Activated T-helper 1 cell treated with Interleukin-2 at 50 U/mL for 16 hours (primary cell): ENCODE measurements around the gene DHX9.
"Not testable (repeated sequence)": the region's sequence is repeated elsewhere in the genome, so short reads cannot be mapped to it uniquely, and the experiment has no call there.

ENCODE experiments used
- DNase-seq: peaks from one replicate; pipeline ENCODE4 v3.0.0-alpha.2; 2020; ENCODE audit warnings: low read depth

The DHX9 gene

DNA sequence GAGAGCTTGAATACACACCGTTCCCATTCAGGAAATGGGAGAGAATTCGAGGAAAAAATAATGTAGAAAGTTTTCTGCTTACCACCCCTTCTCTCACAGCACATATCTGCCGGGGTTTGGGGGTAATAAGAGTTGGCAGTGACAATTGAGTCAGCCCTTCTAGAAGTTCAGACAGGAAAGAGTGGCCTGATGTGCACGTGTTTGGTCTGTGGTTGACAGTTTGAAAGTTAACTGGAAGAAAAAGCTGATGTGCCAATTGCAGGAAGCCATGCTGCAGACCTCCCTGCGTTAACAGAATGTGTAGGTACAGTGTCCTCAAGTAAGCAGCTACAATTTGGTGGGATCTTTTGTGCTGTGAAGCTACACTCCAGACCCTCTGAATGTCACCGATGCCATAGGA lies 50.9 kb downstream of the DHX9 start:
- DNase-seq = no peak

DNA sequence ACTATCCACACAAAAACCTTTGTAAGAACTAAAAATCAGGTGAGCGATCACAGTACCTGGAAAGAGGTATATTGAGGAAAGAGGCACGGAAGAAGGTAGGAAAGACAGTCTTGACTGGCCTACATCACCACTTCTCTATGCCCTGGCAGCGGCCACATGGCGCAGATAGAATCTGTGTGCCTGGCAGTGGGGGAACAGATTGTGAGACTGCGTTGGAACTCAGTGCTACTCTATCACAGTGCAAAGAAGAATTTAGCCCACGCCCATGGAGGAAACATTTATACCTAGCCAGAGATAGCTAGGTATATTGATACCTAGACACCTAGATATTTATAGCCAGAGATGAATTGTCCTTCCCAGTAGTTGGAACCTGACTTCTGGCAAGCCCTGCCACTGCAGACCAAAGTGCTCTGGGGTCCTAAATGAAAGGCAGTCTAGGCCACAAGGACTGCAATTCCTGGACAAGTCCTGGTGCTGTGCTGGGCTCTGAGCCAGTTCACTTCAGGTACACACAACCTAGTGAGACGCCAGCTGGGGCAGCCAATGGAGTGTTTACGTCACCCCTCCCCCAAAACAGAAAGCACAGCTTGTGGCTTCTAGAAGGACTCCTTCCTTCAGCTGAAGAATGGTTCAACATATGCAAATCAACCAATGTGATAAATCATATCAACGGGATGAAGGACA lies 51.9 kb downstream of the DHX9 start:
- no peak for DNase-seq

DNA sequence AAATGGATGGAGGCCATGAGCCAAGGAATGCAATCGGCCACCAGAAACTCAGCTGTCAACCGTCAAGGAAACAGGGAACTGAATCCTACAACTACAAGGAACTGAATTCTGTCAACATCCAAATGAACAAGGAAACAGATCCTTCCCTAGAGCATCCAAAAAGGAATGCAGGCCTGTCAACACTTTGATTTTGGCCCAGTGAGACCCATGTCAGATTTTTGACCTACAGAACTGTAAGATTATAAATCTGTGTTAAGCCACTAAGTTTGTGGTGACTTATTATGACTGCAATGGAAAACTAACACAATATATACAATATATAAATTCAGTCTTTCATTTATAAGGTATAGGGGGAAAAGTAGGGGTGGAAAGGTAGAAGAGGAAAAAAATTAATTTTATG lies 58.5 kb downstream of the DHX9 start:
- no peak for DNase-seq

DNA sequence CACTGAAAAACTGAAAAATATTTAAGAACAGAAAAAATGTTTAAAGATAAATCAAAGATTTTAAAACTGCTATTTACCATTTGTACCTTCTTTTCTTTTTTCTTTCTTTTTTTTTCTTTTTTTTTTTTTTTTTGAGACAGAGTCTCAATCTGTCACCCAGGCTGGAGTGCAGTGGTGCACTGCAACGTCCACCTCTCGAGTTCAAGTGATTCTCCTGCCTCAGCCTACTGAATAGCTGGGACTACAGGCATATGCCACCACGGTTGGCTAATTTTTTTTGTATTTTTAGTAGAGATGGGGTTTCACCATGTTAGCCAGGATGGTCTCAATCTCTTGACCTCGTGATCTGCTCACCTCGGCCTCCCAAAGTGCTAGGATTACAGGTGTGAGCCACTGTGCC lies 62.8 kb downstream of the DHX9 start:
- DNase-seq = not testable (repeated sequence)

DNA sequence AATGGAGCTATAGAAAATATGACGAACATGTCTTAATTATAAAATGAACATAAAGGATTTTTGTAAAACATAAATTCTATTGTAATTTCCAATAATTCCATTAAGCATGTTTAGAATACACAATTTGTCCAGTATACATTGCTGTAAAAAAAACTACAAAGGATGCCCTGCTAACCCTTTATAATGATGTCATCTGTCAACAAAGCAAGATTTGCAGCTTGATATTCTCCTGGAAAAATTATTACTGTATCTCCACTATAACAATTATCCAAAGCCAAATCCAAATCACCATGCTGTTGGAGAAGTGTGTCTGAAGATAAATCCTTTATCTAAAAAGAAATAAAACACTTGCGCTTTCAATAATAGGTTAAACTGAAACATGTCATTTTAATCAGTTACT lies 66.2 kb downstream of the DHX9 start:
- no peak for DNase-seq

DNA sequence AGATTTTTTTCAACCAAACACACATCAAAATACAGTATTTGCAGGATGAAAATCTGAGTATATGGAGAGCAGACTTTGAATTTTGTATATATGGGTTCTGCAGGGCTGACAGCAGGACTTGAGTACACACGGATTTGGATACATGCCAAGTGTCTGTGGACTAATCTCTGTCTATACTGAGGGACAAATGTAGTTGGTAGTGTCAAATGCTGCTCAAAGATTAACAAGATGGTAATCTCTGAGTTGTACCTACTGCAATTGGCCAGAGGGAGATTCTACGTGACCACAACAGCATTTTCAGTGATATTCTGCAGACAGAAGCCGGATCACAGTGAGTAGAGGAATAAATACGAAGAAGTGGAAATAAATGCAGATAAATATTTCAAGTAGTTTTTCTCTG lies 70.4 kb downstream of the DHX9 start:
- no peak for DNase-seq

DNA sequence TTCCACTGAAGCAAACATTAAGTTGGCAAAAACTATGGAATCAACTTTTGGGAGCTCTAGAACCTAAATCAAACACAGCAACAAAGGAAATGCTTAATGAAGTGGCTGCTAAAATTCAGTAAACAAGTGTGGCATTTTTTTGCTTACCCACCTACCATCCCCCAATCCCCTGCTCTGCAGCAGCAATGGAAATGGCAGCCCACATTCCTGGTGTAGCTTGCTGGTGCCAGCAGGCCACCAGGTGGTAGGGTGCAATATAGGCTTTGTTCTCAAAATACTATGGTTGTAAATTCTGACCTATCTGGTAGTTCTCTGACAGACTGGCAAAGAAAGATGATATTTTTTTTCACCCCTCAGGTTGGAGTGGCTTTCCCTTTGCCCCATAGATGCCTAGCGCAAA lies 71.0 kb downstream of the DHX9 start:
- DNase-seq = no peak

DNA sequence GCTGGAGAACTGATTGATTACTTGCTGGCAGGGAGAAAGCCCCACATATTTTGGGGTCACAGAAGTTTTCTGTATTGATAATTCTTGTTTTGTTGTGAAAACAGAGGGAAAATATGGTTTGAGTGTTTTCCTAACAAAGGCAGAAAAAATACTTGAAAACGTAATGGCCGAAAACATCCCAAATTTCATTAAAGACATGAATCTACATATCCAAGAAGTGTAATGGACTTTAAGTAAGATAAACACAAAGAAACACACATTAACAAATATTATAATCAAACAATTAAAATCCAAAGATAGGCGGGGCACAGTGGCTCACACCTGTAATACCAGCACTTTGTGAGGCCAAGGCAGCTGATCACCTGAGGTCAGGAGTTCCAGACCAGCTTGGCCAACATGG lies 74.3 kb downstream of the DHX9 start:
- no peak for DNase-seq

DNA sequence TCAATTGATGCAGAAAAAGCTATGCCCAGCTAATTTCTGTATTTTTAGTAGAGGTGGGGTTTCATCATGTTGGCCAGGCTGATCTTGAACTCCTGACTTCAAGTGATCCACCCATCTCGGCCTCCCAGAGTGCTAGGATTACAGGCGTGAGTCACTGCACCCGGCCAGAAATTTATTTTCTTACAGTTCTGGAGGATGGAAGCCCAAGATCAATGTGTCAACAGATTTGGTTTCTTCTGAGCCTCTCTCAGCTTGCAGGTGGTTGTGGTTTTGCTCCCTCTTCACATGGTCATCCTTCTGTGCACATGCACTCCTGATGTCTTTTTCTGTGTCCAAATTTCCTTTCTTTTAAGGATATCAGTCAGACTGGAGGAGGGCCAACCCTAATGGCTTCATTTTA lies 78.2 kb downstream of the DHX9 start:
- DNase-seq = no peak

DNA sequence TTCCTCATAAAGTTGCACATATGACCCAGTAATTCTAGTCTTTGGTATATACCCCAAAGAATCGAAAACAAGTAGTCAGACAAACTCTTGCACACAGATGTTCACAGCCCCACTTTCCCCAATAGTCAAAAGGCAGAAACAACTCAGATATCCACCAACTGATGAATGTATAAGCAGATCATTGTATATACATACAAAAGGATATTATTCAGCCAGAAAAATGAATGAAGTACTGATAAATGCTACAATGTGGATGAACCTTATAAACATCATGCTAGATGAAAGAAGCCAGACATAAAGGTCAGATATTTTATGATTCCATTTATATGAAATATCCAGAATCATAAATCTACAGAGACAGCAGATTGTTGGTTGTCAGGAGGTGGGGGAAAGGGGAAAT lies 86.5 kb downstream of the DHX9 start:
- no peak for DNase-seq

DNA sequence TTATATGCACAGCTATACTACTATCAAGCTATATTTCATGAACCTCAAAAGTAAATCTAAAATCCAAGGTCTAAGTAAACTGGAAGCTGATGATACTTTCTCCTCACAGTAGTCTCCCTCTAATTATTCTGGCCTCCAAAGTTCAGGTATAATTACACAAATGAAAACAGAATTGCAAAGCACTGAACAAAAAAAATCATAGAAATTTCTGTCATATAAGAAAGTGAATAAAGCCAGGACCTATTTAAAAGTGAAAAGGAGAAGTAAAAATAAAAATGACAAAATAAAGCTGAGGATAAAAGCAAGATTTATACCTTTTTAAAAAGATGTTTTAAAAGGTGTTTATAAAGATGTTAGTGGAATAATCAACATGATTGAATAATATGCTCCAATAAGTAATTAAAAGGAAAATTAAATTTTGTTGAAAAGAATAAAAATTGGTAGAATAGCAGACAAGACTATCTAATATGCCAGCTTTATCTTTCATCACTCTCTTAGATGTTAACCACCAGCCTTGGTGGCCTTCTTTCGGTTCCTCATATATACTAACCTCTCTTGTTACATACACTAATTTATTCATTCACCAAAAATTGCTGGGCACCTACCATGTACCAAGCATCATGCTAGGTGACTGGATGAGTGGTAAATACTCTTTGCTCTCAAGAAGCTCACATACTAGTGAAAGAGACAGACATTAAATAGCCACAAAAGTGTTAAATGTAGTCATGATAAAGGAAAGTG lies 88.7 kb downstream of the DHX9 start:
- DNase-seq = no peak

DNA sequence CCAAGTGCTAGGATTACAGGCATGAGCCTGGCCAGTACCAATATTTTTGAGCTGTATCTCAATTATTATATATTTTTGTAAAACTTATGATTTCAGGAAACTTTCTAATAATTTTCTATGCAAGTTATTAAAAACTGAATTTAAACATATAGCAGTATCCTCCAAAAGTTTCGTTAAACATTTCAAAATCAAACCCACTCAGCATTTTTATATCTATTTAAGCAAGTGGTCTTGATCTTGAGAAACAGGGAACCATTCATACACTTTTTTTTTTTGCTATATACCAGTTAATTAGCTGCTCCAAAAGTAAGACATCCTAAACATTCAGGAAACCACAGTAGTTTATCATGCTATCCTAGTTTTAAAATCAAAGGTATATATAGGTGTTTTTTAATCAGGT lies 91.8 kb downstream of the DHX9 start:
- DNase-seq = no peak

DNA sequence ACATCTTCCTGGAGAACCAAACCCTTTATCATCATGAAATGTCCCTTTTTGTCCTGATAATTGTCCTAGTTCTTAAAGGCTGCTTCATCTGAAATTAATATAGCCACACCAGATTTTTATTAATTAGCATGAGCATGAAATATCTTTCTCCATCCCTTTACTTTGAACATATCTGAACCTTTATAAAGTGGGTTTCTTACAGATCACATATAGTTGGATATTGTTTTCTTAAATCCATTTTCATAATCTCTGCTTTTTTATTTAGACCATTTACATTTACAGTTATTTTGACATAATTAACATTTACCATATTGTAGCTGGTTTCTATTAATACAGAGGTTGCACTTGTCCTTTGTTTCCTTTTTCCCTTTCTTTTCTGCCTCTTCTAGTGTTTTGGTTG lies 96.6 kb downstream of the DHX9 start:
- no peak for DNase-seq
